ENCODE data around the gene ADH1C.

The ADH1C gene

DNA sequence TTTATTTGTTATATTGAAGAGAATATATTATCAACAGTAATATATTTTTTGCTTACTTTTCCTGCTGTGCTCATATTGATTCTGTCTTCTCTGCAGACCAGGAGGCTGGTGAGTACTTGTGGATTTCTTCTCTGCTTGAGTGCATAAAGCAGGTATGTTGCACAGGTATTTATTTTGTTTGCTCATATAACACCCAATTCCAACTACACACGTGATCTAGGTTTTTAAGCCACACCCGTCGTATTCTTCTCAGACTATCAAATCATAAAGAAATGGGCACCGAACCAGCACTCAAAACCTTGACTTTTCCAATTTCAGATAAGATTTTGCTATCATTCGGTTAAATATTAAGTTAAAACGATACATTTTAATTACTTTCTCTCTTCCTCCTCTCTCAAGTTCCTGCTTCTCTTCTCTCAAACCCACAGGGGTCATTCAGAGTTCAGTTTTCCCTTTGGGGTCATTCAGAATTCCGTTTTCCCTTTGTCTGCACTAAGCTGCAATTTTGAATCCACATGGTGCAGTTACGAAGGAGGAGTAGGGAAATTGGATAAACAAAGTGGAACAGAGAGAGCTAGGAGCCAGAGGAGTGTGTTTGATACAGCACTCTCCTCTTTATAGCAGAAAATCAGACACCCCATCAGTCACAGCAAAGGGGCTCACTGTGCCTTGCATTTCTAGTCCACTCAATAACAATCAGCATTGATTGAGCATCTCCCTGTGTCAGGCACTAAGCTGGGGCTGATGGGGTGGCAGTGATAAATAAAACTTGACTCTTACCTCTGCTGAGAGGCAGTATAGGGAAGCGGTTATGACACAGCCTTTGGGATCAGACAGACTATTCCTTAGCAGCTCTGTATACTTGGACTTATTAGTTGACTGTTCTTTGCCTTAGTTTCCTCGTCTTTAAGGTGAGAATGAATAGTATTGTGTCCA, at the start of gene ADH1C:
Gene ADH1C, minus strand, starts transcription at position 145 of the 936 bp plus-strand sequence. Its CDS starts 71 bp downstream, at position 74.
- Histone ChIP-seq H3K9ac (no peak within 1 kb of the TSS), H3K4me3 (ENCODE audit: low read depth, low read length) (no peak within 1 kb of the TSS), H3K4me2 (ENCODE audit: low read length) (no peak within 1 kb of the TSS), H3K4me1 (no peaks in the 10 kb centered on the region), H3K27me3 (ENCODE audit: control insufficient read depth, insufficient read depth, low read length) (no peaks in the 10 kb centered on the region), H3K79me2 (no peaks in the 10 kb centered on the region), H3K9me3 (ENCODE audit: control insufficient read depth, low read length) (no peaks in the 10 kb centered on the region), H2AFZ (no peak within 1 kb of the TSS), H3K36me3 (ENCODE audit: control insufficient read depth, insufficient read depth, low read length) (no peaks in the 10 kb centered on the region), H3K27ac (no peak within 1 kb of the TSS)
- no peak for TF ChIP-seq CTCF (IDR thresholded peaks at IDR 0.05)

DNA sequence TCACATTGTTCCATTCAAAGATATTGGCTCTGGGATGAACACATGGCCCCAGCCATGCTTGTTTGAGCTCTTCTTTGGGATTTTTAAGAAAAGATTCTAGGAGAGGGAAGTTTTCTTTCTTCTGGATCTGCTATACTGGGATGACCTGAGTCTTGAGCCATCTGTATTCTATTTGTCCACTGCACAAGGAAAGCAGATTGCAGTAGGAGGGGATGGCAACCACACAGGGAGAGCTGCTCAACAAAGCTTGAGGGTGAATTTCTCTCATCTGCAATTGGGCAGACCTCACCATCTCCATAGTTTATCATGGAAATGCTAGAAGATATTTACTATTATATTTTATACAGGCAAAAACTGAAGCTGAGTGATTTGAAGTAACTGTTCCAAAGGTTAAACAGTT, 48.3 kb upstream of the ADH1C start:
- H3K4me1 ChIP-seq = no peaks in the 10 kb centered on the region
- H3K4me3 ChIP-seq (ENCODE audit: low read depth, low read length) = no peak overlapping the region
- H3K9me3 ChIP-seq (ENCODE audit: control insufficient read depth, low read length) = no peaks in the 10 kb centered on the region
- no peak overlapping the region for H2AFZ ChIP-seq
- H3K9ac ChIP-seq = no peak overlapping the region
- H3K27me3 ChIP-seq (ENCODE audit: control insufficient read depth, insufficient read depth, low read length) = no peaks in the 10 kb centered on the region
- H3K79me2 ChIP-seq = no peaks in the 10 kb centered on the region
- H3K4me2 ChIP-seq (ENCODE audit: low read length) = no peak overlapping the region
- H3K27ac ChIP-seq = no peak overlapping the region
- no peaks in the 10 kb centered on the region for H3K36me3 ChIP-seq (ENCODE audit: control insufficient read depth, insufficient read depth, low read length)
- TF ChIP-seq CTCF (IDR thresholded peaks at IDR 0.05) = no peak

- no peaks in the 10 kb centered on the region for H3K9me3 ChIP-seq (ENCODE audit: control insufficient read depth, low read length)
- no peak overlapping the region for H3K9ac ChIP-seq
- H3K36me3 ChIP-seq (ENCODE audit: control insufficient read depth, insufficient read depth, low read length) = no peaks in the 10 kb centered on the region
- H3K79me2 ChIP-seq = no peaks in the 10 kb centered on the region
- TF ChIP-seq CTCF (IDR thresholded peaks at IDR 0.05) = no peak
- H3K27me3 ChIP-seq (ENCODE audit: control insufficient read depth, insufficient read depth, low read length) = no peaks in the 10 kb centered on the region
- no peak overlapping the region for H3K4me3 ChIP-seq (ENCODE audit: low read depth, low read length)
- H2AFZ ChIP-seq = no peak overlapping the region
- no peak overlapping the region for H3K4me2 ChIP-seq (ENCODE audit: low read length)
- H3K4me1 ChIP-seq = no peaks in the 10 kb centered on the region
- H3K27ac ChIP-seq = no peak overlapping the region
Measured at GRCh38 chr4:99399017-99399416, 46.5 kb upstream of the ADH1C start.

GRCh38 chr4:99395595-99396364, 43.2 kb upstream of the ADH1C start:
- H3K79me2 ChIP-seq = no peaks in the 10 kb centered on the region
- H3K36me3 ChIP-seq (ENCODE audit: control insufficient read depth, insufficient read depth, low read length) = no peaks in the 10 kb centered on the region
- H3K27ac ChIP-seq = no peak overlapping the region
- H3K27me3 ChIP-seq (ENCODE audit: control insufficient read depth, insufficient read depth, low read length) = no peaks in the 10 kb centered on the region
- no peak overlapping the region for H2AFZ ChIP-seq
- no peak overlapping the region for H3K4me3 ChIP-seq (ENCODE audit: low read depth, low read length)
- H3K9ac ChIP-seq = no peak overlapping the region
- H3K4me1 ChIP-seq = no peaks in the 10 kb centered on the region
- no peak for TF ChIP-seq CTCF (IDR thresholded peaks at IDR 0.05)
- H3K4me2 ChIP-seq (ENCODE audit: low read length) = no peak overlapping the region
- H3K9me3 ChIP-seq (ENCODE audit: control insufficient read depth, low read length) = no peaks in the 10 kb centered on the region

All from parathyroid adenoma (tissue), 2 donors.